ENCODE data around the gene IGF2BP3. TPM values are rescaled to one million over a fixed set of nuclear protein-coding genes. Genes with fewer than 3 reads are reported as not detected.
"Not testable (repeated sequence)": the region's sequence is repeated elsewhere in the genome, so short reads cannot be mapped to it uniquely, and the experiment has no call there.

Gene IGF2BP3
- total RNA-seq, 2 donors from 2014 or later = 0.39 to 0.56 TPM

GRCh38 chr7:23404546-23405239 is 65.6 kb downstream of the IGF2BP3 start:
- DNase-seq (ENCODE audit: low spot score in 2 of 2) (no peak), ATAC-seq (peak; percentile 84 to 89)
- peak overlapping the region; percentile 17 to 73 for H3K27ac Mint-ChIP-seq
- peaks cover 3 to 7% of the 10 kb centered on the region in 2 donors for H3K9me3 Mint-ChIP-seq
- H3K36me3 Mint-ChIP-seq = peaks cover 0 to 7% of the 10 kb centered on the region in 2 donors

DNA sequence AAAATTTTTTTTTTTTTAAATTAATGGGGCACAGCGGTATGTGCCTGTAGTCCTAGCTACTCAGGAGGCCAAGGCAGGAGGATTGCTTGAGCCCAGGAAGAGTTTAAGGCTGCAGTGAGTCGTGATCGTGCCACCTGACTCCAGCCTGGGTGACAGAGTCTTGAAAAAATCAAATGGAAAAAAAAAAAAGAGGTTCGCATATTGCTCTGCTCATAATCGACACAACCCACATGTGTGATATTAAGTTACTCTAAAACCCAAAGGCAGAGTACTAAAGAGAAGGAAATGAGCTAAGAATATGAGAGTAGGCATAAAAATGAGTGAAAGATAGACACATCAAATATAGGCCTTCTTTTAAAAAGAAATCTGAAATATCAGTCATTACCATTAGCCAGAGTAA is 66.3 kb downstream of the IGF2BP3 start:
- peak overlapping the region; percentile 17 to 73 for H3K27ac Mint-ChIP-seq
- H3K9me3 Mint-ChIP-seq = peaks cover 3 to 7% of the 10 kb centered on the region in 2 donors
- ATAC-seq (peak; percentile 51 to 55), DNase-seq (ENCODE audit: low spot score in 2 of 2) (no peak)
- H3K36me3 Mint-ChIP-seq = peaks cover 0 to 7% of the 10 kb centered on the region in 2 donors

GRCh38 chr7:23398090-23398489 is 72.2 kb downstream of the IGF2BP3 start:
- H3K9me3 Mint-ChIP-seq; ATAC-seq; H3K36me3 Mint-ChIP-seq; H3K27ac Mint-ChIP-seq; DNase-seq (ENCODE audit: low spot score in 2 of 2): not testable (repeated sequence)

- no peak for ATAC-seq
- H3K36me3 Mint-ChIP-seq = no peaks in the 10 kb centered on the region
- no peaks in the 10 kb centered on the region for H3K9me3 Mint-ChIP-seq
- no peak for DNase-seq (ENCODE audit: low spot score in 2 of 2)
- H3K27ac Mint-ChIP-seq = no peak overlapping the region
Observed at GRCh38 chr7:23397241-23397640, 73.0 kb downstream of the IGF2BP3 start.

DNA sequence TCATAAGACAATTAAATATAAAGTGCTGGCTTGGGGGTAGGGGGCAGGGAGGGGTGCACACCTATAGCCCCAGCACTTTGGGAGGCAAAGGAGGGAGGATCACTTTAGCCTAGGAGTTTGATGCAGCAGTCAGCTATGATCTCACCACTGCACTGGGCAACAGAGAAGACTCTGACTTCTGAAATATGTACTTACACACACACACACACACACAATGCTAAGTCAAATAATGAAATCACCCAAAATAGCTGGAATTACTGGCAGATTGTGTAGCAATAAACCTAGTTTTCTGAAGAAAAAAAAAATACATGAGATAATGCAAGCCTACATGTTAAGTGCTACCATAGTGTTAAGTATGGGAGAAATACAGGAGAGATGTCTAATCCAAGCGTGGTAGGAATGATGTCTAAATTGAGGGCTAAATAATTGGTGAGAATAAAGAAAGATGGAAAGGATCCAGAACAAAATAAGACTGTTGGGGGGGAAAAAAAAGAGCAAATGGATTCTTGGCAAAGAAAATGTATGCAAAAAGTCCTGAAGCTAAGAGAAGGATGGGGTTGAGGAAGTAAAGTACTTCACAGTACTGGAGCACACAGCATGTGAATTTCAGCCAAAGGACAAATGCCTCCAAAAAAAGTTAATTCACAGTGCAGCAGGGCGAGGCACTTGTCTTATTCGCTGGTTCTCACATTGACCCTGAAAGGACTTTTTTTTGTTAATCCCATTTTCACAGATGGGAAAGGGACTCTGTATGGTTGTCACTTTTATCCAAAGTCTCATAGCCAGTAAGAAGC is 73.9 kb downstream of the IGF2BP3 start:
- ATAC-seq (no peak), DNase-seq (ENCODE audit: low spot score in 2 of 2) (no peak)
- Mint-ChIP-seq H3K27ac (no peak overlapping the region), H3K9me3 (no peaks in the 10 kb centered on the region), H3K36me3 (peaks cover 0 to 3% of the 10 kb centered on the region in 2 donors)

GRCh38 chr7:23394488-23395171 is 75.7 kb downstream of the IGF2BP3 start:
- Mint-ChIP-seq H3K9me3 (no peaks in the 10 kb centered on the region), H3K36me3 (peaks cover 0 to 9% of the 10 kb centered on the region in 2 donors), H3K27ac (no peak overlapping the region)
- DNase-seq (ENCODE audit: low spot score in 2 of 2) = no peak
- ATAC-seq = no peak

GRCh38 chr7:23393636-23394035 is 76.7 kb downstream of the IGF2BP3 start:
- ATAC-seq = no peak
- Mint-ChIP-seq H3K9me3 (no peaks in the 10 kb centered on the region), H3K36me3 (peaks cover 0 to 9% of the 10 kb centered on the region in 2 donors), H3K27ac (no peak overlapping the region)
- no peak for DNase-seq (ENCODE audit: low spot score in 2 of 2)

GRCh38 chr7:23389701-23390100 is 80.6 kb downstream of the IGF2BP3 start:
- no peak for DNase-seq (ENCODE audit: low spot score in 2 of 2)
- Mint-ChIP-seq H3K36me3 (peaks cover 0 to 9% of the 10 kb centered on the region in 2 donors), H3K9me3 (no peaks in the 10 kb centered on the region), H3K27ac (no peak overlapping the region)
- no peak for ATAC-seq

- DNase-seq (ENCODE audit: low spot score in 2 of 2) (no peak), ATAC-seq (no peak)
- Mint-ChIP-seq H3K9me3 (no peaks in the 10 kb centered on the region), H3K27ac (no peak overlapping the region), H3K36me3 (peaks cover 0 to 9% of the 10 kb centered on the region in 2 donors)
Observed at GRCh38 chr7:23387583-23387982, 82.7 kb downstream of the IGF2BP3 start.

DNA sequence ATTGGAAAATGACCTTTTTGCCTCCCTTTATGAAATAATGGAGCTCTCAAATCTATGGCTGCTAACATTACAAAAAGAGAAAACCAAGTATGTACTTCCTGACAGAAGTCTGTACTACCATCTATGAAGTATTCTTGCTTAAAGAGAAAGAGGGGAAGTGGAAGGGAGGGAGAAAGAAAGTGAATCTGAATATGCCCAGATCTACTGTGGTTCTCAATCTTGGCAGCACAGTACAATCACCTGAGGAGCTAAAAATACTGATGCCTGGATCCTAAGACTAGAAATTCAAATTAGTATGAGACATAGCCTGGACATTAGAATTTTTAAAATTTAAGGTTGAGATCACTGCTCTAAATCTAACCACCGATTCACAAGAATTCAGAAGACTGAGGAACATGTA is 85.2 kb downstream of the IGF2BP3 start:
- no peaks in the 10 kb centered on the region for H3K36me3 Mint-ChIP-seq
- no peak for ATAC-seq
- no peaks in the 10 kb centered on the region for H3K9me3 Mint-ChIP-seq
- H3K27ac Mint-ChIP-seq = no peak overlapping the region
- DNase-seq (ENCODE audit: low spot score in 2 of 2) = no peak

DNA sequence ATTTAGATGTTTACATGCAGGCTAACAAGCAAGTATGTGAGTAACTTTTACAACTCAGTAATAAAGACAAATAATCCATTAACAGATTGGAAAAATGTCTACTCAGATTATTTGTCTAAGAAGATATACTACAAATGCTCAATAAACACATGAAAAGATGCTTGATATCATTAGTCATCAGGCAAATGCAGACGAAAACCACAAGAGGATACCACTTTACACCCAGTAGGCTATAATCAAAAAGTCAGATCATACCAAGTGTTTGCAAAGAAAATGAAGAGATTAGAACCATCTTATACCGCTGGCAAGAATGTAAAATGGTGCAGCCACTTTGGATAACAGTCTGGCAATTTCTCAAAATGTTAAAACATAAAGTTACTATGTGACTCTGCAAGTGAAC is 87.1 kb downstream of the IGF2BP3 start:
- no peaks in the 10 kb centered on the region for H3K9me3 Mint-ChIP-seq
- ATAC-seq (no peak), DNase-seq (ENCODE audit: low spot score in 2 of 2) (no peak)
- H3K36me3 Mint-ChIP-seq = no peaks in the 10 kb centered on the region
- no peak overlapping the region for H3K27ac Mint-ChIP-seq

DNA sequence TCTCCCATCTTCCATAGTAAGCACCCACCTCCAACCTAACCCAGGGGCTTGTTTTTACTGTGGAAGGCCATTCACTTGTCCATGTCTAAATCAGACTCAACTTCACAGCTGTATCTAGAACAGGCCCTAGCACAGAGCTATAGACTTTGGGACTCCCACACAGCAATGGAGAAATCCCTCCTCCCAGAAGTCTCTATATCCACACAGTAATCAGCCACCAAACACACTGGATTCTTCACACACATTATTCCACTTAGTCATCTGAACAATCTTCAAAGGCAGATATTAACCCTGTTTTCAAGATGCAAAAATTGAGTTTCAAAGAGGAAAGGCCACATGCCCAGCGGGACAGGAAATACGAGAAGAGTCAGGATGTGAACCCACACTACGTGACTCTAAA is 89.3 kb downstream of the IGF2BP3 start:
- Mint-ChIP-seq H3K36me3 (peaks cover 0 to 5% of the 10 kb centered on the region in 2 donors), H3K9me3 (peaks cover 0 to 2% of the 10 kb centered on the region in 2 donors), H3K27ac (no peak overlapping the region)
- ATAC-seq = peak in 1 of 2 donors; percentile 33
- no peak for DNase-seq (ENCODE audit: low spot score in 2 of 2)

- no peak overlapping the region for H3K27ac Mint-ChIP-seq
- no peak for DNase-seq (ENCODE audit: low spot score in 2 of 2)
- peaks cover 0 to 4% of the 10 kb centered on the region in 2 donors for H3K9me3 Mint-ChIP-seq
- H3K36me3 Mint-ChIP-seq = peaks cover 0 to 5% of the 10 kb centered on the region in 2 donors
- no peak for ATAC-seq
Observed at GRCh38 chr7:23380556-23380955, 89.7 kb downstream of the IGF2BP3 start.

GRCh38 chr7:23378996-23379395 is 91.3 kb downstream of the IGF2BP3 start:
- H3K36me3 Mint-ChIP-seq = peaks cover 0 to 5% of the 10 kb centered on the region in 2 donors
- ATAC-seq = no peak
- DNase-seq (ENCODE audit: low spot score in 2 of 2) = no peak
- H3K9me3 Mint-ChIP-seq = peaks cover 0 to 4% of the 10 kb centered on the region in 2 donors
- no peak overlapping the region for H3K27ac Mint-ChIP-seq

DNA sequence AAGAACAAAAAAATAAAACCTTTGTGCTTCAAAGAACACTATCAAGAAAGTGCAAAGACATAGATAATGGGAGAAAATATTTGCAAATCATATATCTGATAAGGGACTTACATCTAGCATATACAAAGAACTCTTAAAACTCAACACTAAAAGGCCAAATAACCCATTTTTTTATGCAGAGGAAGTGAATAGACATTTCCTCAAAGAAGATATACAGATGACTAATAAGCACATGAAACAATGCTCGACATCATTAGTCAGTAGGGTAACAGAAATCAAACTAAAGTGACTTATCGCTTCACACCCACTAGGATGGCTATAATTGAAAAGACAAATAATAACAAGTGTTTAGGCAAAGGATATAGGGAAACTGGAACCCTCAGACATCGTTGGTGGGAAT is 93.2 kb downstream of the IGF2BP3 start:
- peaks cover 0 to 5% of the 10 kb centered on the region in 2 donors for H3K36me3 Mint-ChIP-seq
- H3K27ac Mint-ChIP-seq = no peak overlapping the region
- peaks cover 0 to 4% of the 10 kb centered on the region in 2 donors for H3K9me3 Mint-ChIP-seq
- DNase-seq (ENCODE audit: low spot score in 2 of 2) = no peak
- peak; percentile 27 to 39 for ATAC-seq

DNA sequence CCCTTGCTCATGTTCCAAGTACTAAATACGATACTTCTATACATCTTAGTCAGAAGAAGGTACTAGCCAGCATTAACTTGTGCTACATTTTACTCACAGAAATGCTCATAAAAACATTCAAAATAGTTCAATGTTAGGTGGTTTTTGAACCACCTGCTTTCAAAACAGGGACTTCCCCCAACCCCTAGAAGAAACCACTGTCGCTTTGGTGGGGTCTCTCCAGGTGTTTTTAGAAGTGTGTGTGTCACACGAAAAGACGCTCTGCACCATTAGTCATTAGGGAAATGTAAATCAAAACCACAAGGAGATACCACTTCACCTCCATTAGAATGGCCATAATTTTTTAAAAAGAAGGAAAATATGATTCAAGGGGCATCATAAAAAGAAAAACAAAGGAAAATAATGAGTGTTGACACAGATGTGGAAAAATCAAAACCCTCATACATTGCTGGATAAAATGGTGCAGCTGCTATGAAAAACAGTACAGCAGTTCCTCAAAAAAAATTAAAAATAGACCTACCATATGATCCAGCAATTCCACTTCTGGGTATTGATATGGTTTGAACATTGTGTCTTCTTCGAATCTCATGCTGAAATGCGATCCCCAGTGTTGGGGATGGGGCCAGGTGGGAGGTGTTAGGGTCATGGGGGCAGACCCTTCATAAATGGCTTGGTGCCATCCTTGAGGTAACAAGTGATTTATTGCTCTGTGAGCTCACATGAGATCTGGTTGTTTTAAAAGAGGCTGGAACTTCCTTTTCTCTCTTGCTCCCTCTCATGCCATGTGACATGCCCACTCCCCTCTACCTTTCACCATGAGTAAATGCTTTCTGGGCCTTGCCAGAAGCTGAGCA is 96.9 kb downstream of the IGF2BP3 start:
- H3K9me3 Mint-ChIP-seq = peaks cover 0 to 4% of the 10 kb centered on the region in 2 donors
- peaks cover 0 to 5% of the 10 kb centered on the region in 2 donors for H3K36me3 Mint-ChIP-seq
- ATAC-seq = peak; percentile 85 to 87

More for the DNA sequence above, 96.9 kb downstream of the IGF2BP3 start:
- H3K27ac Mint-ChIP-seq = peak overlapping the region; percentile 88 to 92
- DNase-seq (ENCODE audit: low spot score in 2 of 2) = peak; percentile 63 to 70
